SH-SY5Y (cell line): ENCODE measurements around the gene TSSC4.

ENCODE experiments used
- GATA2 ChIP-seq: IDR thresholded peaks from 2 replicates; pipeline ENCODE4 v1.6.1; 2011; ENCODE audit warnings: mild to moderate bottlenecking, low read depth, low read length
- GATA3 ChIP-seq: IDR thresholded peaks from 2 replicates; pipeline ENCODE4 v1.6.1; 2011; ENCODE audit warnings: low read depth, mild to moderate bottlenecking, low read length, moderate library complexity

- TF ChIP-seq GATA2: no peak
- TF ChIP-seq GATA3: no peak
Observed at GRCh38 chr11:2422461-2423156, 22.1 kb downstream of the TSSC4 start.
